ENCODE results near the gene FA2H. TPM values are rescaled to one million over a fixed set of nuclear protein-coding genes. Genes with fewer than 3 reads are reported as not detected.
"Not testable (repeated sequence)": the region's sequence is repeated elsewhere in the genome, so short reads cannot be mapped to it uniquely, and the experiment has no call there.

The FA2H gene
- total and polyA plus RNA-seq, 12 donors, result 0.17 to 6.1 (median 0.33) TPM; not detected in 5

- TF ChIP-seq CTCF (IDR thresholded peaks at IDR 0.05) (no peak), POLR2A (IDR thresholded peaks at IDR 0.05) (no peak)
- peaks cover 0 to 9% (median 0%) of the 10 kb centered on the region in 3 donors for H3K9me3 ChIP-seq (replicated peaks in 1 of 3)
- DNase-seq, result peak in 4 of 7 donors; percentile 12 to 71 (median 39)
- H3K4me3 ChIP-seq, result no peak overlapping the region
- no peaks in the 10 kb centered on the region for H3K4me1 ChIP-seq (replicated peaks in 1 of 2)
- WGBS, 4 donors, result 11 to 34% (median 16%) methylated on average over 2 of the region's 2 CpGs
- intact Hi-C loops (cut with DNase I), result loop anchor here (2.0 to 10.0 kb wide), 2 partner anchors 51 to 303 kb away; partner anchors contain the start of gene LDHD (in 1 of the 2)
- H3K27ac ChIP-seq, result no peak overlapping the region
- no peaks in the 10 kb centered on the region for H3K36me3 ChIP-seq (replicated peaks in 1 of 2)
- no peaks in the 10 kb centered on the region for H3K27me3 ChIP-seq
Observed at GRCh38 chr16:74811911-74812310, 37.3 kb upstream of the FA2H start.

GRCh38 chr16:74811216-74811615, 36.6 kb upstream of the FA2H start:
- H3K4me3 ChIP-seq; H3K4me1 ChIP-seq (replicated peaks in 1 of 2); H3K9me3 ChIP-seq (replicated peaks in 1 of 3); H3K27ac ChIP-seq; DNase-seq; H3K27me3 ChIP-seq; H3K36me3 ChIP-seq (replicated peaks in 1 of 2): not testable (repeated sequence)
- 93 to 100% (median 98%) methylated on average over 1 of the region's 1 CpG for WGBS, 4 donors
- intact Hi-C loops (cut with DNase I), result loop anchor here in 1 of 2 donors (10.0 kb wide), 1 partner anchor 304 kb away; the partner anchor contains the start of gene LDHD

- Histone ChIP-seq H3K27ac (no peak overlapping the region), H3K27me3 (no peaks in the 10 kb centered on the region), H3K9me3 (replicated peaks in 1 of 3) (peaks cover 0 to 9% (median 0%) of the 10 kb centered on the region in 3 donors), H3K4me3 (no peak overlapping the region), H3K4me1 (replicated peaks in 1 of 2) (no peaks in the 10 kb centered on the region), H3K36me3 (replicated peaks in 1 of 2) (no peaks in the 10 kb centered on the region)
- TF ChIP-seq POLR2A (IDR thresholded peaks at IDR 0.05), result no peak
- TF ChIP-seq CTCF (IDR thresholded peaks at IDR 0.05), result no peak
- 92 to 94% (median 93%) methylated on average over 1 to 7 of the region's 7 CpGs for WGBS, 4 donors
- intact Hi-C loops (cut with DNase I), result no loop called here
- no peak for DNase-seq
Observed at GRCh38 chr16:74807052-74807646, 32.5 kb upstream of the FA2H start.

- Histone ChIP-seq H3K4me3 (no peak overlapping the region), H3K27ac (no peak overlapping the region), H3K27me3 (peaks cover 9% of the 10 kb centered on the region), H3K4me1 (replicated peaks in 1 of 2) (no peaks in the 10 kb centered on the region), H3K9me3 (replicated peaks in 1 of 3) (no peaks in the 10 kb centered on the region), H3K36me3 (replicated peaks in 1 of 2) (no peaks in the 10 kb centered on the region)
- TF ChIP-seq CTCF (IDR thresholded peaks at IDR 0.05) (no peak), POLR2A (IDR thresholded peaks at IDR 0.05) (no peak)
- 75 to 94% (median 83%) methylated on average over 1 to 2 of the region's 2 CpGs for WGBS, 4 donors
- DNase-seq, result no peak
- intact Hi-C loops (cut with DNase I), result no loop called here
Observed at GRCh38 chr16:74800216-74800871, 25.7 kb upstream of the FA2H start.
